Transverse colon (tissue), 4 donors: ENCODE measurements around the gene CWF19L1. TPM values are rescaled to one million over a fixed set of nuclear protein-coding genes. Genes with fewer than 3 reads are reported as not detected.

Source experiments
- DNase-seq: peaks from one replicate; pipeline ENCODE4 v3.0.0-alpha.2; 2019
- H3K27ac ChIP-seq, 4 donors: fragments of 200-600 bp; sonication (generic); 2 replicates each; pipeline ENCODE4 v1.5.1; 2016 to 2018; ENCODE audit warnings: inconsistent platforms in 4 of 4
- H3K27me3 ChIP-seq: fragments of 200-600 bp; sonication (generic); 2 replicates; pipeline ENCODE4 v1.5.1; 2017; ENCODE audit warnings: inconsistent platforms
- H3K36me3 ChIP-seq, 4 donors: fragments of 200-600 bp; sonication (generic); 2 replicates each; pipeline ENCODE4 v1.5.1; 2017 to 2019; ENCODE audit warnings: inconsistent platforms in 4 of 4
- H3K4me1 ChIP-seq, 4 donors: fragments of 200-600 bp; sonication (generic); 2 replicates each; pipeline ENCODE4 v1.5.1; 2017 to 2020; ENCODE audit warnings: inconsistent platforms in 4 of 4
- H3K4me3 ChIP-seq, 4 donors: fragments of 200-600 bp; sonication (generic); 1 replicate in 1 of 4; 2 replicates in 3 of 4; pipeline versions ENCODE4 v1.5.1 to v1.6.1; 2017 to 2019; ENCODE audit warnings: inconsistent platforms in 4 of 4
- H3K9me3 ChIP-seq, 2 donors: fragments of 200-600 bp; sonication (generic); 2 replicates each; pipeline ENCODE4 v1.5.1; 2017 to 2019; ENCODE audit warnings: inconsistent platforms in 2 of 2
- EP300 ChIP-seq: sonication (generic); formaldehyde crosslinking; IDR thresholded peaks from one replicate; pipeline ENCODE4 v1.6.1; 2017; ENCODE audit warnings: antibody characterized with exemption, low read depth
- POLR2A ChIP-seq: fragments of 450-650 bp; IDR thresholded peaks from one replicate; pipeline ENCODE4 v1.6.1; 2016; ENCODE audit warnings: antibody characterized with exemption, mild to moderate bottlenecking, moderate library complexity
- POLR2AphosphoS5 ChIP-seq, 3 donors: sonication (generic); formaldehyde crosslinking; IDR thresholded peaks; one replicate each; pipeline ENCODE4 v1.6.1; 2016; ENCODE audit warnings: antibody characterized with exemption in 3 of 3
- WGBS, 2 donors: methylation state at CpG; one replicate each; pipeline ENCODE4 v1.1.5; 2018; ENCODE audit warnings: low coverage in 1 of 2; 5-methylcytosine and 5-hydroxymethylcytosine counted together
- in situ Hi-C, 4 donors: fragments of 200-750 bp; cut with MboI; loops; one replicate each; pipeline versions ENCODE4 v1.15.0 to v1.15.1; 2017; ENCODE audit warnings: low sequenced_read_pairs in 3 of 4, low pct_ligation_motif_present in 1 of 4, low pct_unique_long_range_greater_than_20kb in 1 of 4
- intact Hi-C: fragments of 100-400 bp; cut with DNase I; formaldehyde crosslinking; loops from one replicate; pipeline ENCODE4 v1.15.1; 2023; ENCODE audit warnings: low total_unique reads
- total RNA-seq, 4 donors: library from RNA; depleted of rRNA; stranded (reverse); fragments of >200 nt; gene quantifications; one replicate each; pipeline ENCODE4 v1.1.0, GENCODE V29; 2016
- TF ChIP-seq, protein P1 (sequence below), 5 experiments: fragments of 200-600 bp in 3 of 5; fragments of 450-650 bp in 2 of 5; sonication (generic) in 3 of 5; IDR thresholded peaks; 1 replicate in 2 of 5; 2 replicates in 3 of 5; pipeline ENCODE4 v1.5.1; 2016 to 2017; ENCODE audit warnings: antibody characterized with exemption in 5 of 5, inconsistent platforms in 3 of 5, mild to moderate bottlenecking in 2 of 5, moderate library complexity in 1 of 5

The CWF19L1 gene
- total RNA-seq = 10 to 100 TPM in 3 of 4 donors, 1 to 10 TPM in 1; 2.2 to 15.2 (median 13.0) TPM

DNA sequence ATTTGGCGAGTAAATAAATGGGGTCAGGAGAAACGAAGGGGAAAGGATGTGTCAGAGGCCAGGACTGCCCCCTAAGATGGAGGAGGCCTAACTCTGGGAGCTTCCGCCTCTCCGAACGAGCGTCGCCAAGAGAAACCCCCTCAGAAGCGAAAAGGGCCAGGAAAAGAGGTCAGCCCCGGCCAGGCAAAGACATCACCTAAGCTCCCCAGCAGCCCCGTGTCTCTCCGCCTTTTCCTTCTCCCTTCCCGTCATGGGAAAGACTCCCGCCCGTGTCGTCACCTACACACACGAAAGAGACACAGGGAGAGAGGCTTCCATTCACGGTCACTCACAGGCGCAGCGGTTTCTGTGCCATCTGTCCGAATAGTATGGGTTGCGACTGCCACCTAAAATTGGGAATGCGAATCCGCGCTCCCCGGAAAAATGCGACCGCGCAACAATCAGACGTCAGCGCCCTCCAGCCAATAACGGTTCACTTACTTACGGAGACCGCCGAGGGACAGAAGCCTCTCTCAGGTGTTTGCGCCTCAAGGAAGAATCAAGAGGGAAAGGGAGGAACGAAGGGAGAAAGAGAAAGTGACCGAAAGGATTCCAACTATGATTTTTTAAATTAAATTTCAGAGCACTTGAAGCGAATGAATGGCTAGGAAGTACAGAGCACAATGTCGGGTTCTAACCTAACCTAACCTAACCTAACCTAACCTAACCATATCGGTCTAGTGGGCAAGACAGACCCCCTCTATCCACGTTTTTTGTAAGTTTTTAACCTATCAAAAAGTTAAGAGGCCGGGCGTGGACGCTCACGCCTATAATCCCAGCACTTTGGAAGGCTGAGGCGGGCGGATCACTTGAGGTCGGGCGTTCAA is at the start of gene CWF19L1:
CWF19L1 (minus strand) TSS at position 400 of the 866 bp plus-strand sequence; CDS start at position 355, 45 bp downstream.
- 3 to 12% methylated on average over 11 to 49 of the region's 49 CpGs for WGBS, 2 donors

DNA sequence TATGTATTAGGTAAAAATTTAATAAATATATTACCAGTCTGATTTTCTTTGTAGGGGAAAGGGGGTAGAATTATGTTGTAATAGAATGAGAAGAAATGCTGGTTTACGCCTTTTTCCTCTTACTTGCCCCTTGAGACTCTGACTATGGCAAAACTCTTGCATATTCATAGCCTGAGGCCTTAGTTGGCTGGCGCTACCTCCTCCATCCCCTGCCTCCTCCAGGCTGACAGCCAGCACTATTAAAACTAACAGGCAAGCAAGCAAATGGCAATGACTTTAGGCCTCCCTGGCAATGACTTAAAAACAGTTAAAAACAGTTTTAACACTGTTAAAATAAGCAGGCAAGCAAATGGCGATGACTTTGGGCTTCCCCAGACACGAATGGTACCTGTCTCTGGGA is 48.2 kb upstream of the CWF19L1 start:
- Histone ChIP-seq H3K4me3 (no peak overlapping the region), H3K9me3 (no peaks in the 10 kb centered on the region), H3K27me3 (peaks cover 77% of the 10 kb centered on the region), H3K36me3 (no peaks in the 10 kb centered on the region), H3K4me1 (no peaks in the 10 kb centered on the region), H3K27ac (no peak overlapping the region)
- WGBS, 2 donors = 65 to 73% methylated on average over 3 to 4 of the region's 4 CpGs
- intact Hi-C loops = no loop called here
- no peak for DNase-seq
- TF ChIP-seq POLR2AphosphoS5 (IDR thresholded peaks at IDR 0.05) (no peak), EP300 (no peak), POLR2A (no peak)
- TF ChIP-seq, protein P1, sequence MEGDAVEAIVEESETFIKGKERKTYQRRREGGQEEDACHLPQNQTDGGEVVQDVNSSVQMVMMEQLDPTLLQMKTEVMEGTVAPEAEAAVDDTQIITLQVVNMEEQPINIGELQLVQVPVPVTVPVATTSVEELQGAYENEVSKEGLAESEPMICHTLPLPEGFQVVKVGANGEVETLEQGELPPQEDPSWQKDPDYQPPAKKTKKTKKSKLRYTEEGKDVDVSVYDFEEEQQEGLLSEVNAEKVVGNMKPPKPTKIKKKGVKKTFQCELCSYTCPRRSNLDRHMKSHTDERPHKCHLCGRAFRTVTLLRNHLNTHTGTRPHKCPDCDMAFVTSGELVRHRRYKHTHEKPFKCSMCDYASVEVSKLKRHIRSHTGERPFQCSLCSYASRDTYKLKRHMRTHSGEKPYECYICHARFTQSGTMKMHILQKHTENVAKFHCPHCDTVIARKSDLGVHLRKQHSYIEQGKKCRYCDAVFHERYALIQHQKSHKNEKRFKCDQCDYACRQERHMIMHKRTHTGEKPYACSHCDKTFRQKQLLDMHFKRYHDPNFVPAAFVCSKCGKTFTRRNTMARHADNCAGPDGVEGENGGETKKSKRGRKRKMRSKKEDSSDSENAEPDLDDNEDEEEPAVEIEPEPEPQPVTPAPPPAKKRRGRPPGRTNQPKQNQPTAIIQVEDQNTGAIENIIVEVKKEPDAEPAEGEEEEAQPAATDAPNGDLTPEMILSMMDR (IDR thresholded peaks at IDR 0.05) = no peak
- in situ Hi-C loops = no loop called here

More for the DNA sequence above, at the start of gene CWF19L1:
- Histone ChIP-seq H3K9me3 (no peaks in the 10 kb centered on the region), H3K4me3 (peak within 1 kb of the TSS; percentile 59 to 100 (median 86)), H3K36me3 (no peaks in the 10 kb centered on the region), H3K4me1 (peaks cover 8 to 26% (median 16%) of the 10 kb centered on the region in 4 donors), H3K27me3 (no peaks in the 10 kb centered on the region), H3K27ac (peak within 1 kb of the TSS; percentile 80 to 94 (median 84))
- peak; percentile 90 for DNase-seq
- TF ChIP-seq EP300 (no peak), POLR2A (peak; percentile 69), POLR2AphosphoS5 (IDR thresholded peaks at IDR 0.05) (peak; percentile 84 to 86 (median 85))
- TF ChIP-seq, protein P1 (IDR thresholded peaks at IDR 0.05) = no peak
- intact Hi-C loops (no loop called here), in situ Hi-C loops (no loop called here)

DNA sequence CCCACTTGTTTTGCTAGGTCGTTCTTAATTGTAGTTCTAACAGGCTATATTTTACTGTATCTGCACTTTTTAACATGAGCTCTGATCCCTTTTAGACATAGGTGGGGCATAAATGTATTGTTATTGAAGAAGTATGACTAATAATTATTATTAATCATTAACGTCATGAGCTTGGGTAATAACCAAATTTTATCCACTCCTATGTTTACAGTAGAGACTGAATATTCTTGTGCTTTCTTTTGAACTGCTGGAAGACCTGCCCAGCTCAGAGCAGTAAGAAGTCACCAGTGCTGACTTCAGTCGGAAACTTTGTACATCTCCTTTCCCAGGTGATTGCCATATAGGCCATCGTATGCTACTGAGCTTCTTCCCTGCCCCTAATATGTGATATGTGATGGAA is 43.9 kb upstream of the CWF19L1 start:
- TF ChIP-seq POLR2A (no peak), EP300 (no peak), POLR2AphosphoS5 (IDR thresholded peaks at IDR 0.05) (no peak)
- TF ChIP-seq, protein P1 (IDR thresholded peaks at IDR 0.05) = no peak
- in situ Hi-C loops = no loop called here
- 68 to 72% methylated on average over 3 to 4 of the region's 4 CpGs for WGBS, 2 donors
- Histone ChIP-seq H3K36me3 (no peaks in the 10 kb centered on the region), H3K4me1 (no peaks in the 10 kb centered on the region), H3K9me3 (no peaks in the 10 kb centered on the region), H3K27ac (no peak overlapping the region), H3K4me3 (no peak overlapping the region), H3K27me3 (peaks cover 45% of the 10 kb centered on the region)
- intact Hi-C loops = no loop called here
- DNase-seq = no peak

DNA sequence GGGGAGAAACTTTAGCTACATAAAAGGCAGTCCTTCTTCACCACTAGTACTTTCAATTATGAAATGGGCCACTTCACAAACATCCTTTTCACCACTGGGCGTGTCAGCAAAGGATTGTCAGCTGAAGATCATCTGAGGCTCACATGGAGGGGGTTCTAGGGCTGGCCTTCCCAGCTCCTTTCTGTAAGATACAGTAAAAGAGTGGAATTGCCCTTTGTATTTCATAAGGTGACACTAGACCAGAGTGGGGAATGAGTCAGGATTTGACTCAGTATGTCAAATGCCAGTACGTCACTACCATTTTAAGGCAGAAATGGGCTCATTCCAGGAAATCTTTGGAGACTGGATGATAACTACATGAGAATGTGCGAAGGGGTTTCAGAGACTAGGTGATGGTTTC is 40.2 kb upstream of the CWF19L1 start:
- H3K4me3 ChIP-seq = no peak overlapping the region
- no peaks in the 10 kb centered on the region for H3K36me3 ChIP-seq
- TF ChIP-seq EP300 (no peak), POLR2AphosphoS5 (IDR thresholded peaks at IDR 0.05) (no peak), POLR2A (no peak)
- TF ChIP-seq, protein P1 (IDR thresholded peaks at IDR 0.05) = no peak
- no peak for DNase-seq
- H3K27me3 ChIP-seq = peaks cover 53% of the 10 kb centered on the region
- H3K4me1 ChIP-seq = no peaks in the 10 kb centered on the region
- H3K27ac ChIP-seq = no peak overlapping the region
- in situ Hi-C loops (no loop called here), intact Hi-C loops (no loop called here)
- H3K9me3 ChIP-seq = no peaks in the 10 kb centered on the region
- 82 to 88% methylated on average over 1 to 3 of the region's 3 CpGs for WGBS, 2 donors
